ENCODE measurements around the gene NCKAP5. TPM values are rescaled to one million over a fixed set of nuclear protein-coding genes. Genes with fewer than 3 reads are reported as not detected.

The NCKAP5 gene
- total RNA-seq, 1 donor: not detected

DNA sequence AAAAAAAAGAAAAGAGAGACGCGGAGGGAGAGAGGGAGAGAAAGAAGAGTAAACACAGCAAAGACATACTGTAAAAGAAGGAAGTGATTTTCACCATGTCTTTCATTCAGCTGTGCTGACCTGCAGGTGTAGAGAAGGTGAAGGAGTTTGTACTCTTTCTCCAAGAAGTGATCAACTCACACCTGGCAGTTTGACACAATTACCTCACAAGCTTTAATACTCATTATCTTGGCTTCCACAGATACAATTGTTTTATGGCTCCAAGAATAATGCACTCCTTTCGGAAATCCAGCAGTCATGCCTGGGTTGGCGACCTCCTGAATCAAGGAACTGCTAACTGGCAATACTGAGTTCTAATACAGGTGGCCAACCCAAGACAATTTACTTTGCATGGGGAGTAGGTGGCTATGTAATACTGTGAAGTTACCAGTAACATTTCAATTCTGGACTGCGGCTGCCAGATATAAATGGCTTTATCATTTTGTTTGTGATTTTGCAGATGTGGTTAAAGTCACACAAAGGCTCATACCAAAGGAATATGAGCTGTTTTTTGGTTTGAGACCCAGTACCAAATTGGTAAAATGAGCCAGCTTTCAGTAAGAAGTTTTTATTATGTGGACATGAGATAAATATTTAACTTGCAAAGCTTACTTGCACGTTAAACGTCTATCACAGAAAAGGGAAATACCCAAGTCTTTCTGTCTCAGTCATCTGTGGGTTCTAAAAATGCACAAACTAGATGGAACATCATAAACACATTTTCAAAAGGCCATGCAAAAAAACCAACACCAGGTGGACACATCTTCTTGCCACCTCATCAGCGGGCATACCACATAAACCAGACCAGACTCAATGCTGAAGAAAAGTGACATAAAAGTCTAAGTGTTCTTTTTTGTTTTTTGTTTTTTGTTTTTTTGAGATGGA, 69.3 kb downstream of the NCKAP5 start:
- DNase-seq (ENCODE audit: low read depth in 2 of 3, low spot score in 2 of 3): no peak

- no peak for DNase-seq (ENCODE audit: low read depth in 2 of 3, low spot score in 2 of 3)
These were observed 70.2 kb downstream of the NCKAP5 start for GRCh38 chr2:133497951-133498565.

DNA sequence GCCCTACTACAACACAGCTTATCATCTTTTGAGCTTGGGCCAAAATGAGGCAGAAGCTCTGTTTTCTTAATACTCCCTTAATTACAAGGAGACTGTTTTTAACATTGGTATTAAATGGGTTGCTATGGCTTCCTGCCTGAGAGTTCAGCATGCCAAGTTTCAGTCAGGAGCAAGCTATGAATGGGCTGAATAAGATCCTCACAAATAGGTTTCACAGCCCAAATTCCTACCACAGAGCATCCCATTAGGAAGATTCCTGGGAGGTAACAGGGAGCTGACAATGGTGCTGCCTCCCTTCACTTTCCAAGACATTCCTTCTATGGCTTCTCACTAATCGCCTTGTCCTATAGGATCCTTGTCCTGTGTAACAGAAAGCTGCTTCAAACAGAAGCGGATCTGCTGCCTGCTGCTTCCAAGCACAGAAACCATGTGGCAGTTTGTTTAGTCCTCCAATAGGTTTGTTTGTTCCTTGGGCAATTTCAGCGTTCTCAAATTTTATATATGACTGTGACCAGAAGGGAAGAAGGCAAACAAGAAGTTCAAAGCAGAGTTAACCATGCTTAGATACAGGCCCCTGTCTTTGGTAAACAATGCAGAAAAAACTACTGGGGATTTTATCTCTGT, 70.9 kb downstream of the NCKAP5 start:
- no peak for DNase-seq (ENCODE audit: low read depth in 2 of 3, low spot score in 2 of 3)

DNA sequence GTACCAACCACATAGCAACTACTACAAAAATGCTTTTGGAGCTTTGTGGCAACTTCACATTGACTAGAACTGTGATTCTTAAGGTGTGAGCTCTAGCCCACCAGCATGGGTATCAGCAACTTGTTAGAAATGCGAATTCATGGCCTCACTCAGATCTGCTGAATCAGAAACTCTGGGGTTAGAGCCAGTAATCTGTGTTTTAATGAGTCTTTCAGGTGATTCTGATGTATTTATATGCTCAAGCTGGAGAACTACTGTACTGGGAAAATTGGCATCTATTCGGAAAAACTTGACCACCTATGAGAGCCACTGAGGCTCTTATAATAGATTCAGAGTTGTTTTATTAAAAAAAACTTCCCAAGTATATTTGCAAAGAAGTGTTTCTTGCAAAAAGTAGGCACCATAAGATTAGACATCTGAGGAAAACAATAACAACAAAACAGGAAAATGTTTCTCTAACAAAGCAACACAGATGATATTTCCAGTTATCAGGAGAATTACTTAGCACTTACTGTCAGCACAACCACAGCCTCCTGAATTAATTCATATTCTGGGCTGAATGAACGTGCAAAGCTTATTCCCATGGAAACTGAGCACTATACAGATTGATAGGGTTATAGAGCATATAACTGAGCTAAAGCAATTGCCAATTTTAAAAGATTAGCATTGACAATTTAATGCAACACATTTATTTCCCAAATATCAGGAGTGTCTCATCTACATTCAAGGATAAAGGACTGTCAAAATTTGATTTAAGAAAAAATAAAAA, 71.6 kb downstream of the NCKAP5 start:
- no peak for DNase-seq (ENCODE audit: low read depth in 2 of 3, low spot score in 2 of 3)

GRCh38 chr2:133495226-133495625, 73.0 kb downstream of the NCKAP5 start:
- DNase-seq (ENCODE audit: low read depth in 2 of 3, low spot score in 2 of 3): no peak

- DNase-seq (ENCODE audit: low read depth in 2 of 3, low spot score in 2 of 3): no peak
These were observed 75.4 kb downstream of the NCKAP5 start for GRCh38 chr2:133492719-133493380.

DNA sequence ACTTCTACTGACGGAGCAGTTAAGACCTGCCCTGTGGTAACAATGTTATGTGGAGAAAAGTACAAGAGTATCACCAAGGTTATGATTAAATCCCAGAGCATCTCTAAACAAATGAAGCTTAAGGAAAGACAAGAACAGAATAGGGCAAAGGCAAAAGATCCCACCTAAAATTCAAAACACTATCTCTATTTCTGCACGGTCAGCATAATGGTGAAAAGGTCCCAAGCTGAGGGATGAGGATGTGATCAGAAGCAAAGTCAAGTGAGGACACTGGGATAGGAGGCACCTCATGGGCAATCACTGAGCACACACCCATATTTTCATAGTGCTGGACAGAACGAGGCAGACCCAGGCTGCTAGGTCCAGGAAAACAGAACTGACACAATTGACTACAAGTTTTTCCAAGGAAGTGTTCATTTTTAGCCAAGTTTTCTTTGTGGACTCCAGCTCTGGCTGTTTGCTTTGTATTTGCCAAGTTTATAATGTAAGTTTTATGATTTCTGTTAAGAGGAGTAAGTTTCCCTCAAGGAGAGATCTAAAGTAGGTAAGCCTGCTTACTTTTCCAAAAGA, 77.8 kb downstream of the NCKAP5 start:
- no peak for DNase-seq (ENCODE audit: low read depth in 2 of 3, low spot score in 2 of 3)

GRCh38 chr2:133489641-133490410, 78.4 kb downstream of the NCKAP5 start:
- DNase-seq (ENCODE audit: low read depth in 2 of 3, low spot score in 2 of 3): no peak

- no peak for DNase-seq (ENCODE audit: low read depth in 2 of 3, low spot score in 2 of 3)
These were observed 79.1 kb downstream of the NCKAP5 start for GRCh38 chr2:133489146-133489545.

DNA sequence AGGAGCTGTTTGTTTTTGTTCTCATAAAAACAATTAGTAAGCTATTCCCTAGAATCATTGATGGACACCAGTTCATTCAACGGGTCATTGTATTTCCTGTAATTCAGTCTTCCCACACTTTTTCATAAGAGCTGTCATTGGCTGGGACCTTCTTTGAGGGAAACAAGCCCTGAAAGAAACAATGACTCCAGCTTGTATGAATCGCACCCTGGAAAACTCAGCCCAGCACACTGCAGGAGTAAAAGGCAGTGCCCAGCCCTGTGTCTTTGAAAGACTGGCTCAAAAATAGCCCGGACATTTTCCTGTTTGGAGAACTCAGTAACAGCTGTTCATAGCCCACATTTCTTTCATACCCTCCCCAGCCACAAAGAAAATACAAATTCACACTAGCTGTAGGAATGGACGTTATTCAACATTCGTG, 81.5 kb downstream of the NCKAP5 start:
- no peak for DNase-seq (ENCODE audit: low read depth in 2 of 3, low spot score in 2 of 3)

- no peak for DNase-seq (ENCODE audit: low read depth in 2 of 3, low spot score in 2 of 3)
These were observed 82.4 kb downstream of the NCKAP5 start for GRCh38 chr2:133485868-133486267.

DNA sequence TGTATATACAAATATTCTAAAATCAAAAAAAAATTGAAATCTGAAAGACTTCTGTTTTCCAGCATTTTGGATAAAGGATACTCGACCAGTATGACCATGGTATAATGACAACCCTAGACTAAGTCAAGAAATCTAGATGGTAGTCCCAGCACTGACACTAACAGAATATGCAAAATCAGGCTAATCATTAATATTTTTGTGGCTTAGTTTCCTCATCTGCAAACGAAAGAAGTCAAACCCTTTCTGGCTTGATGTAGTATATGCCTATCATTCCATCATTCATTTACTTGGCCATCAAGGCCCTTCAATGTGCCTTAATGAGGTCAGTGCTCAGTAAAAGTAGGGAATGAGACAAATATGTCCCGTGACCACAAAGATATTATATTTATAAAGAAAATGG, 83.5 kb downstream of the NCKAP5 start:
- DNase-seq (ENCODE audit: low read depth in 2 of 3, low spot score in 2 of 3): no peak

DNA sequence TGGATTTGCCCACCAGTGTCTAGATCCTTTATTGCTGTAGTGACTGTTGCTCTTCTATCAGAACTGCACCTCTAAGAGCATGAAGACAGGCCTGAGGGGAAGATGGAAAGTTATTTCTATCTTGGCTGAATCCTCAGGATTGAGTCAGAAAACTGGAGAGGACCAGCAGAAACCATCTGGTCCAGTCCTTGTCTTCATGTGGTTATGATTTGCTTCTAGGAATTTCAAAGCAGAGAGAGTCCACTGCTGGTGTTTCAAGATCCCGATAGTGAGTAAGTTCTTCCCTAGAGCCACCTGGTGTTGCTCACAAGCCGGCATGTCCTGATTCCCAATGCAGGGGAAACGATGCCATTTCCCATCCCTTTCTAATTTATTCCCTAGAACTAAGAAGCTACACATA, 84.2 kb downstream of the NCKAP5 start:
- no peak for DNase-seq (ENCODE audit: low read depth in 2 of 3, low spot score in 2 of 3)

DNA sequence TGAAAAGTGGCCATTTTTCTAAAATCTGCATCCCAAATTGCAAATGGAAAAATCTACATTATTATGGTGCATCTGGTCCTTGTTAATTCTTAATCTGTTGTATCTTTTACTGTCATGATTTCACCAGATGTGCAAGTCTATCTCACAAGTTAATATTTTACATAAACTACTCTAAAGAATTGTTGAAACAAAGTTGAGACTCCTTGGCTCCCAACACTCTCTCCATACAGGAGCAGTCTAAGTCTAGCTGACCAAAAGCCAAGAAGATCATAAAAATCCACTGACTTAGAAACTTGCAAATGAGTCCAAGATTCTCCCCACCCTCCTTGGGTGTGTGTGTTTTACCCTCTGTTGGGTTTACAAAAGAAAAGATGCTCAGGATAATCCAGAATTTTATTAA, 85.1 kb downstream of the NCKAP5 start:
- DNase-seq (ENCODE audit: low read depth in 2 of 3, low spot score in 2 of 3): no peak

GRCh38 chr2:133480707-133481429, 87.4 kb downstream of the NCKAP5 start:
- no peak for DNase-seq (ENCODE audit: low read depth in 2 of 3, low spot score in 2 of 3)

GRCh38 chr2:133477616-133477990, 90.7 kb downstream of the NCKAP5 start:
- DNase-seq (ENCODE audit: low read depth in 2 of 3, low spot score in 2 of 3): no peak

DNA sequence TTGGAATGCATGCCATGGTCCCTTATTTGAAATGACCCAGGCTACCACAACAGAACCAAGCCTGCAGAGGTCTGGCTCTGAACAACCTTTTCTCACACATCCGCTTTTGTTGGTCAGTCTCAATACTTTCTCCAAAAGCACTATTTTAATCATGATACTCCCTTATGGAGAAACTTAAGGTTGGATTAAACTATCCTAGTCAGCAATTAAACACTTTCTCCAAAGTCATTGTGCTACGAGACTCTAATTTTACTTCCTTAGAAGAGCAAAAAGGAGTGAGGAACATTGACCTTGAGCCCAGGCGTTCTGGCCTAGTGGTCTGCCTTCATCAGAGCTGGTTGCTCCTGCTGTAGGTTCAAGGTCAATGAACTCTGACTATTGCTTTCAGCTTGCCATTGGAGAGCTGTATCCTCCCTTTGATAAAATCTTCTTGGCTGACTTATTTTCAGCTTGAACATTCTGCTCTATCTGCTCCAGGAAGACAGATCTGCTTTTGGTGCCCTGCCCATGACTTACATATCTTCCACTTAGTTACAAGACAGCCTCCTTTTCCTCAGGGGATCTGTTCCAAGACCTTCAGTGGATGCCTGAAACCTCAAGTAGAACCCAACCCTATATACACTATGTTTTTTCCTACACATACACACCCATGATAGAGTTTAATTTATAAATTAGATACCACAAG, 91.2 kb downstream of the NCKAP5 start:
- DNase-seq (ENCODE audit: low read depth in 2 of 3, low spot score in 2 of 3): no peak

- no peak for DNase-seq (ENCODE audit: low read depth in 2 of 3, low spot score in 2 of 3)
These were observed 92.0 kb downstream of the NCKAP5 start for GRCh38 chr2:133476286-133476685.
